CD14-positive monocyte (primary cell): ENCODE data around the gene KLHL21. TPM values are rescaled to one million over a fixed set of nuclear protein-coding genes. Genes with fewer than 3 reads are reported as not detected.
A peak's percentile ranks its signal among the peaks of the same experiment; 100 is the strongest.

Experiments
- DNase-seq, 3 donors: peaks; one replicate each; pipeline ENCODE4 v3.0.0-alpha.2; 2011 to 2022
- H2AFZ ChIP-seq: 2 replicates; pipeline ENCODE4 v1.6.0; 2012; ENCODE audit warnings: mild to moderate bottlenecking, low read depth, low read length, inconsistent platforms; ENCODE audit not compliant: insufficient read depth, poor library complexity, severe bottlenecking
- H3K27ac ChIP-seq, 2 donors: 1 replicate in 1 of 2; 2 replicates in 1 of 2; pipeline ENCODE4 v1.5.1; 2012 to 2013; ENCODE audit warnings: low read length in 2 of 2, control low read depth in 1 of 2, inconsistent platforms in 1 of 2, low read depth in 1 of 2, mild to moderate bottlenecking in 1 of 2
- H3K27me3 ChIP-seq, 2 donors: one replicate each; pipeline versions ENCODE4 v1.6.0 to v1.6.1; 2011 to 2013; ENCODE audit warnings: low read length in 2 of 2; ENCODE audit not compliant: control insufficient read depth in 2 of 2, insufficient read depth in 2 of 2
- H3K36me3 ChIP-seq, 2 donors: replicated peaks in 1 of 2; 1 replicate in 1 of 2; 2 replicates in 1 of 2; pipeline versions ENCODE4 v1.5.1 to v1.6.1; 2012 to 2013; ENCODE audit warnings: low read length in 2 of 2, control low read depth in 1 of 2, inconsistent platforms in 1 of 2, mild to moderate bottlenecking in 1 of 2; ENCODE audit not compliant: insufficient read depth in 2 of 2, control insufficient read depth in 1 of 2
- H3K4me1 ChIP-seq, 2 donors: 1 replicate in 1 of 2; 2 replicates in 1 of 2; pipeline versions ENCODE4 v1.5.1 to v1.6.1; 2012 to 2013; ENCODE audit warnings: low read length in 2 of 2, control low read depth in 1 of 2, inconsistent platforms in 1 of 2, mild to moderate bottlenecking in 1 of 2, moderate library complexity in 1 of 2; ENCODE audit not compliant: insufficient read depth in 2 of 2, control insufficient read depth in 1 of 2
- H3K4me2 ChIP-seq: replicated peaks from 2 replicates; pipeline ENCODE3; 2012; ENCODE audit warnings: low read length, moderate library complexity, mild to moderate bottlenecking; ENCODE audit not compliant: poor library complexity, severe bottlenecking; ENCODE audit errors: extremely low read depth
- H3K4me3 ChIP-seq, 3 experiments: fragments of 200-600 bp in 1 of 3; sonication (generic) in 1 of 3; replicated peaks in 1 of 3; 1 replicate in 2 of 3; 2 replicates in 1 of 3; pipeline ENCODE4 v1.5.1; 2011 to 2013; ENCODE audit warnings: low read length in 3 of 3, mild to moderate bottlenecking in 3 of 3, control low read depth in 2 of 3, low read depth in 2 of 3, inconsistent platforms in 1 of 3, moderate library complexity in 1 of 3
- H3K79me2 ChIP-seq: 2 replicates; pipeline ENCODE4 v1.6.0; 2012; ENCODE audit warnings: mild to moderate bottlenecking, control low read depth, inconsistent platforms, low read length, moderate library complexity; ENCODE audit not compliant: insufficient read depth
- H3K9ac ChIP-seq: 2 replicates; pipeline ENCODE4 v1.6.0; 2017; ENCODE audit warnings: low read length, mild to moderate bottlenecking; ENCODE audit not compliant: insufficient read depth, poor library complexity, severe bottlenecking
- H3K9me3 ChIP-seq, 2 donors: replicated peaks in 1 of 2; 1 replicate in 1 of 2; 2 replicates in 1 of 2; pipeline versions ENCODE4 v1.5.1 to v1.6.1; 2012 to 2013; ENCODE audit warnings: low read length in 2 of 2, control low read depth in 1 of 2; ENCODE audit not compliant: control insufficient read depth in 1 of 2, insufficient read depth in 1 of 2
- H4K20me1 ChIP-seq: 2 replicates; pipeline ENCODE4 v1.6.0; 2012; ENCODE audit warnings: mild to moderate bottlenecking, low read length, control low read depth, moderate library complexity; ENCODE audit not compliant: insufficient read depth
- H3K27ac Mint-ChIP-seq, 7 donors: one replicate each; pipeline ENCODE4 v1.8.0; 2020; ENCODE audit warnings: mild to moderate bottlenecking in 7 of 7, mixed read lengths in 7 of 7, moderate library complexity in 6 of 7, inconsistent platforms in 2 of 7
- H3K27me3 Mint-ChIP-seq, 3 donors: one replicate each; pipeline ENCODE4 v1.8.0; 2021 to 2022; ENCODE audit warnings: low read depth in 3 of 3, mild to moderate bottlenecking in 3 of 3, mixed read lengths in 3 of 3, moderate library complexity in 3 of 3, inconsistent platforms in 1 of 3
- H3K36me3 Mint-ChIP-seq, 2 donors: one replicate each; pipeline ENCODE4 v1.8.0; 2020; ENCODE audit warnings: mixed read lengths in 2 of 2, inconsistent platforms in 1 of 2, mild to moderate bottlenecking in 1 of 2
- H3K4me1 Mint-ChIP-seq: one replicate; pipeline ENCODE4 v1.8.0; 2020; ENCODE audit warnings: mild to moderate bottlenecking, mixed read lengths
- H3K4me3 Mint-ChIP-seq, 2 donors: one replicate each; pipeline ENCODE4 v1.8.0; 2020; ENCODE audit warnings: mild to moderate bottlenecking in 2 of 2, mixed read lengths in 2 of 2, moderate library complexity in 1 of 2
- H3K9me3 Mint-ChIP-seq, 7 donors: one replicate each; pipeline ENCODE4 v1.8.0; 2020 to 2022; ENCODE audit warnings: mixed read lengths in 7 of 7, mild to moderate bottlenecking in 6 of 7, moderate library complexity in 6 of 7, inconsistent platforms in 2 of 7
- CTCF ChIP-seq: fragments of 200-600 bp; IDR thresholded peaks from one replicate; pipeline ENCODE4 v1.8.0; 2022; ENCODE audit warnings: antibody characterized with exemption, mild to moderate bottlenecking
- whole genome bisulfite sequencing: methylation state at CpG from one replicate; pipeline ENCODE4 v1.1.5; 2013; ENCODE audit warnings: missing lambda C conversion rate; ENCODE audit not compliant: insufficient coverage; 5-methylcytosine and 5-hydroxymethylcytosine counted together
- intact Hi-C, 2 donors: fragments of 100-400 bp; cut with micrococcal nuclease; formaldehyde crosslinking; loops; one replicate each; pipeline versions ENCODE4 v1.15.0 to v1.15.1; 2023
- polyA plus RNA-seq, 3 donors: library from polyadenylated mRNA; depleted of rRNA in 1 of 3; unstranded in 2 of 3; stranded (reverse) in 1 of 3; fragments of 300-500 nt in 2 of 3; fragments of >200 nt in 1 of 3; fragmentation: Illumina TruSeq in 2 of 3; gene quantifications; 1 replicate in 2 of 3; 2 replicates in 1 of 3; pipeline ENCODE4 v1.2.3, GENCODE V29; 2012 to 2021

KLHL21 gene
- polyA plus RNA-seq, 3 donors, result 5.9 to 31.0 (median 7.3) TPM

GRCh38 chr1:6554031-6554906 lies 48.4 kb downstream of the KLHL21 start, which contains the start of gene NOL9:
NOL9 (minus strand) TSS chr1:6554513; CDS start chr1:6554502, 11 bp downstream.
- H3K4me3 Mint-ChIP-seq, result peak within 1 kb of the TSS; percentile 73 to 88
- peak within 1 kb of the TSS; percentile 35 to 82 (median 43) for H3K27ac Mint-ChIP-seq
- Histone ChIP-seq H3K4me2 (peak within 1 kb of the TSS; percentile 96), H4K20me1 (no peaks in the 10 kb centered on the region), H3K27ac (peak within 1 kb of the TSS in 1 of 2 donors; percentile 83), H2AFZ (peak within 1 kb of the TSS; percentile 98), H3K79me2 (peaks cover 16% of the 10 kb centered on the region), H3K4me3 (peak within 1 kb of the TSS; percentile 76 to 94 (median 87)), H3K4me1 (peaks cover 14 to 22% of the 10 kb centered on the region in 2 donors), H3K36me3 (peaks cover 10 to 13% of the 10 kb centered on the region in 2 donors), H3K9ac (peak within 1 kb of the TSS; percentile 98), H3K27me3 (no peaks in the 10 kb centered on the region), H3K9me3 (no peaks in the 10 kb centered on the region)
- no peaks in the 10 kb centered on the region for H3K9me3 Mint-ChIP-seq
- peak; percentile 95 for TF ChIP-seq CTCF
- H3K4me1 Mint-ChIP-seq, result peaks cover 11% of the 10 kb centered on the region
- peak; percentile 91 to 93 (median 91) for DNase-seq
- H3K27me3 Mint-ChIP-seq, result peaks cover 0 to 1% (median 0%) of the 10 kb centered on the region in 3 donors
- 2% methylated on average over 82 of the region's 87 CpGs for WGBS
- H3K36me3 Mint-ChIP-seq, result peaks cover 9 to 29% of the 10 kb centered on the region in 2 donors
- intact Hi-C loops, result loop anchor here in 1 of 2 donors (2.0 to 10.0 kb wide), 3 partner anchors 71 to 159 kb away; partner anchors contain the start of genes ACOT7, DNAJC11 and THAP3

GRCh38 chr1:6547301-6547700 lies 55.4 kb downstream of the KLHL21 start:
- Mint-ChIP-seq H3K27ac (peak overlapping the region in 4 of 7 donors; percentile 27 to 60 (median 40)), H3K9me3 (peaks cover 0 to 1% (median 0%) of the 10 kb centered on the region in 7 donors), H3K27me3 (no peaks in the 10 kb centered on the region), H3K4me3 (no peak overlapping the region), H3K36me3 (peaks cover 57 to 93% of the 10 kb centered on the region in 2 donors), H3K4me1 (peaks cover 18% of the 10 kb centered on the region)
- Histone ChIP-seq H3K9me3 (no peaks in the 10 kb centered on the region), H3K36me3 (peaks cover 55 to 79% of the 10 kb centered on the region in 2 donors), H3K4me2 (no peak overlapping the region), H3K27me3 (no peaks in the 10 kb centered on the region), H3K79me2 (no peaks in the 10 kb centered on the region), H3K4me1 (peaks cover 6 to 7% of the 10 kb centered on the region in 2 donors), H2AFZ (no peak overlapping the region), H3K9ac (no peak overlapping the region), H3K4me3 (no peak overlapping the region), H3K27ac (no peak overlapping the region), H4K20me1 (peaks cover 8% of the 10 kb centered on the region)
- DNase-seq, result no peak
- intact Hi-C loops, result loop anchor here in 1 of 2 donors (5.0 kb wide), 1 partner anchor 385 kb away; no protein-coding TSS in a partner anchor
- 40% methylated on average over 1 of the region's 4 CpGs for WGBS
- TF ChIP-seq CTCF, result no peak
